HG03175 (cell line): ENCODE measurements around the gene SPSB2.
"Not testable (repeated sequence)": the region's sequence is repeated elsewhere in the genome, so short reads cannot be mapped to it uniquely, and the experiment has no call there.

Experiments used
- ATAC-seq: cut with Tn5 transposase; IDR thresholded peaks from one replicate; pipeline ENCODE4 v1.9.1; 2021; ENCODE audit warnings: mild to moderate bottlenecking, moderate library complexity; ENCODE audit not compliant: unreplicated experiment

SPSB2 gene

GRCh38 chr12:6873094-6874014 is at the start of gene SPSB2:
TSS of gene SPSB2 (minus strand) at chr12:6873303. CDS start at chr12:6872901, 402 bp downstream.
- ATAC-seq, result peak; percentile 80

- no peak for ATAC-seq
Measured at GRCh38 chr12:6921996-6922946, 49.2 kb upstream of the SPSB2 start.

- no peak for ATAC-seq
Measured at GRCh38 chr12:6921539-6921938, 48.4 kb upstream of the SPSB2 start.

- ATAC-seq, result no peak
Measured at GRCh38 chr12:6919588-6919987, 46.5 kb upstream of the SPSB2 start.

- no peak for ATAC-seq
Measured at GRCh38 chr12:6917491-6918231, 44.6 kb upstream of the SPSB2 start.

- no peak for ATAC-seq
Measured at GRCh38 chr12:6916426-6917200, 43.5 kb upstream of the SPSB2 start.

- ATAC-seq, result no peak
Measured at GRCh38 chr12:6915789-6916285, 42.7 kb upstream of the SPSB2 start.

- ATAC-seq, result no peak
Measured at GRCh38 chr12:6914947-6915788, 42.1 kb upstream of the SPSB2 start.

- ATAC-seq, result peak; percentile 77
Measured at GRCh38 chr12:6914246-6914946, 41.3 kb upstream of the SPSB2 start, which contains the start of gene ENO2. TSS of gene ENO2 (plus strand) at chr12:6914580. CDS start at chr12:6915833, 1,253 bp downstream.

GRCh38 chr12:6912164-6912935 is 39.2 kb upstream of the SPSB2 start:
- ATAC-seq, result no peak

GRCh38 chr12:6909421-6910145 is 36.5 kb upstream of the SPSB2 start:
- ATAC-seq, result no peak

GRCh38 chr12:6908141-6908540 is 35.0 kb upstream of the SPSB2 start:
- not testable (repeated sequence) for ATAC-seq

- ATAC-seq, result no peak
Measured at GRCh38 chr12:6905414-6906040, 32.4 kb upstream of the SPSB2 start.

GRCh38 chr12:6904280-6905276 is 31.5 kb upstream of the SPSB2 start, which contains the start of gene LRRC23:
TSS of gene LRRC23 (plus strand) at chr12:6904822. CDS start at chr12:6905634, 812 bp downstream.
- peak; percentile 94 for ATAC-seq

- no peak for ATAC-seq
Measured at GRCh38 chr12:6903722-6904121, 30.6 kb upstream of the SPSB2 start.
